ENCODE measurements around the gene NOL4L. TPM values are rescaled to one million over a fixed set of nuclear protein-coding genes. Genes with fewer than 3 reads are reported as not detected.

NOL4L gene
- total and polyA plus RNA-seq, 12 donors: 1.5 to 10.1 (median 5.1) TPM

DNA sequence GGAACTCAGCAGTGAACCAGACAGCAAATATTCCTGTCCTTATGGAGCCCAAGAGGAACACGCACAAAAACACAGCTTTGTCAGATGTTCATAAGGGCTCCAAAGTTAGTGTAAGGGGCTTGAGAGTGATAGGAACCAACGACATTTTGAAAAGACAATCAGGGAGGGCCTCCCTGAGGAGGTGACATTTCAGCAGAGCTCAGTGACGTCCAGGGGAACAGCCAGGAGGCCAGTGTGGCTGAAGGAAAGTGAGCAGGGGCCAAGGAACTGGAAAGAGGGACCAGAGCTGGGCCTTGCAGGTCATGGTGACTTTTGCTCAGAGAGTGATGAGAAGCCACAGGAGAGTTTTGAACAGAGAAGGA is 16.1 kb downstream of the NOL4L start:
- H3K4me1 ChIP-seq: peaks cover 0 to 55% (median 0%) of the 10 kb centered on the region in 9 donors

DNA sequence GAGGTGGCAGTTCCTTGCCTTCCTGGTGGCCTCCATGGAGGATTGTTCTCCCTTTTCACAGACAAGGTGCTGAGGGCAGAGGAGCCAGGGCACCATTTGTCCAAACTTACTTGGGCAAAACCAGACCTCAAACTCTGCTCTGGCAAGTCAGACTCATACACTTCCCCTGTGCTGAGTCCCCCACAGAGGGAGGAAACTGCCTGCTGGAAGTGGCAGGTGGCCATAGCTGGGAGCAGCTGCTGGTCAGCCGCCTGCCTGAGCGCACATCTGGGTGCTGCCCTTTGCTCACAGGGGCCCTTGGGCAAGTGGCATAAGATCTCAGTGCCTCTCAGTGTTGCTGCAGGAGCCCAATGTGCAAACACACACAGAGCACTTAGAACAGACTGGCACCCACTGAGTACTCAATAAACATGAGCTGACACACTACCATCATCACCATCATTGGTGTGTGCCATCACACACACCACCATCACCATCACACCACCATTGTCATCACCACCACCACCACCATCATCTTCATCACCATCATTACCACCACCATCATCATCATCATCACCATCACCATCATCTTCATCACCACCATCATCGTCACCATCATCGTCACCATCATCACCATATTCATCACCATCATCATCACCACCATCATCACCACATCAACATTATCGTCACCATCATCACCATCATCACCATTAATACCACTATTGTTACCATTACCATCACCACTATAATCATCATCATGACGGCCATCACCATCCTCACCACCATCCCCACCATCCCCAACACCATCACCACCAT is 17.6 kb downstream of the NOL4L start:
- WGBS, 2 donors: 91% methylated on average over 6 of the region's 6 CpGs
- no peak for DNase-seq

More for the DNA sequence above, 16.1 kb downstream of the NOL4L start:
- ATAC-seq (no peak), DNase-seq (no peak)
- intact Hi-C loops (cut with DNase I): no loop called here
- no peaks in the 10 kb centered on the region for H3K27me3 ChIP-seq
- TF ChIP-seq, protein P1, sequence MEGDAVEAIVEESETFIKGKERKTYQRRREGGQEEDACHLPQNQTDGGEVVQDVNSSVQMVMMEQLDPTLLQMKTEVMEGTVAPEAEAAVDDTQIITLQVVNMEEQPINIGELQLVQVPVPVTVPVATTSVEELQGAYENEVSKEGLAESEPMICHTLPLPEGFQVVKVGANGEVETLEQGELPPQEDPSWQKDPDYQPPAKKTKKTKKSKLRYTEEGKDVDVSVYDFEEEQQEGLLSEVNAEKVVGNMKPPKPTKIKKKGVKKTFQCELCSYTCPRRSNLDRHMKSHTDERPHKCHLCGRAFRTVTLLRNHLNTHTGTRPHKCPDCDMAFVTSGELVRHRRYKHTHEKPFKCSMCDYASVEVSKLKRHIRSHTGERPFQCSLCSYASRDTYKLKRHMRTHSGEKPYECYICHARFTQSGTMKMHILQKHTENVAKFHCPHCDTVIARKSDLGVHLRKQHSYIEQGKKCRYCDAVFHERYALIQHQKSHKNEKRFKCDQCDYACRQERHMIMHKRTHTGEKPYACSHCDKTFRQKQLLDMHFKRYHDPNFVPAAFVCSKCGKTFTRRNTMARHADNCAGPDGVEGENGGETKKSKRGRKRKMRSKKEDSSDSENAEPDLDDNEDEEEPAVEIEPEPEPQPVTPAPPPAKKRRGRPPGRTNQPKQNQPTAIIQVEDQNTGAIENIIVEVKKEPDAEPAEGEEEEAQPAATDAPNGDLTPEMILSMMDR (IDR thresholded peaks at IDR 0.05): no peak
- WGBS, 2 donors: 81 to 83% methylated on average over 3 of the region's 3 CpGs
- no peaks in the 10 kb centered on the region for H3K36me3 ChIP-seq
- no peak overlapping the region for H3K4me3 ChIP-seq
- no peak overlapping the region for H3K27ac ChIP-seq
- no peaks in the 10 kb centered on the region for H3K9me3 ChIP-seq

DNA sequence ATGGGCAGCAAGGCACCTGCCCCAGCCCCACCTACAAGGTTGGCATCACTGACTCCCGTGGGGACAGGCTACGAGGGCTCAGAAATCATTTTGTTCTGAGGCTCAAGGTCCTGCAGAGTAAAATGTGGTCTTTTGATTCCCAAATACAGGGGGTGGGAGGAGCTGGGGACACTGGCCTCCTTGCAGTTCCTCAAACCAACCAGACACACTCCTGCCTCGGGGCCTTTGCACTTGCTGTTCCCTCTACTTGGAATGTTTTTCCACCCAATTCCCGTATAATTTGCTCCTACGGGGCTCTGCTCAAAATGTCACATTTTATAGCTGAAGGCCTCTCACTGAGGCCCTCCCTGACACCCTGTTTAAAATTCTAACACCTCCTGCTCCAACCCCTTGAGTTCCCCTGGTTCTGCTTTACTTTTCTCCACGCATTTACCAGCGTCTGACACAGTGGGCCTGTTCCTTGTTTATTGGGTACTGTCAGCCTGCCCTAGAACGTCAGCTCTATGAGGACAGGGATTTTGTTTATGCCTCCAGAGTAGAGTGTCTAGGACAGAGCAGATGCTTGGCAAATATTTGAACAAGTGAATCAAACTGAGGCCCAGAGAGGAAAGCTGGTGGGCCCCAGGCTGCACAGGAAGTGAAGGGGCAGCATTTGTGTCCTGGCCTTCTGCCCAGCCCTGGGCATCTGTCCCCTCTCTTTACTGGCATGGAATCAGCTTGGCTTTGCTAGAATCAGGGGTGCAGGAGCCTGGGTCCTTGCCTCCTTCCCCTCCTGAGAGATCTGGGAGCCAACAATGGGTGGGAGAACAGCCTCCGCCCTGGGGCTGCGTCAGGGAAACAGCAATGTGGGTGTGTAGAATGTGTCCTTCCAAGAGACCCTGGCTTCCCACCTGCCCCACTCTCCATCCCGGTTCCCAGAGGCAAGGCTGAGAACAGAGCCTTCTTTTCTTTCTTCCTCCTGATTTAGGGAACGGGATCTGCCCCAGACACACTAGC is 18.5 kb downstream of the NOL4L start:
- Histone ChIP-seq H3K4me1 (peaks cover 0 to 51% (median 0%) of the 10 kb centered on the region in 9 donors), H3K9me3 (no peaks in the 10 kb centered on the region), H3K27ac (no peak overlapping the region), H3K4me3 (no peak overlapping the region), H3K36me3 (no peaks in the 10 kb centered on the region), H3K27me3 (no peaks in the 10 kb centered on the region)
- DNase-seq (no peak), ATAC-seq (no peak)
- WGBS, 2 donors: 89 to 92% methylated on average over 12 of the region's 12 CpGs
- TF ChIP-seq, protein P1 (IDR thresholded peaks at IDR 0.05): no peak
- intact Hi-C loops (cut with DNase I): no loop called here

More for the DNA sequence above, 17.6 kb downstream of the NOL4L start:
- Histone ChIP-seq H3K4me1 (peaks cover 0 to 51% (median 0%) of the 10 kb centered on the region in 9 donors), H3K27me3 (no peaks in the 10 kb centered on the region), H3K36me3 (no peaks in the 10 kb centered on the region), H3K27ac (no peak overlapping the region), H3K4me3 (no peak overlapping the region), H3K9me3 (no peaks in the 10 kb centered on the region)
- TF ChIP-seq, protein P1 (IDR thresholded peaks at IDR 0.05): no peak
- ATAC-seq: no peak
- intact Hi-C loops (cut with DNase I): no loop called here

DNA sequence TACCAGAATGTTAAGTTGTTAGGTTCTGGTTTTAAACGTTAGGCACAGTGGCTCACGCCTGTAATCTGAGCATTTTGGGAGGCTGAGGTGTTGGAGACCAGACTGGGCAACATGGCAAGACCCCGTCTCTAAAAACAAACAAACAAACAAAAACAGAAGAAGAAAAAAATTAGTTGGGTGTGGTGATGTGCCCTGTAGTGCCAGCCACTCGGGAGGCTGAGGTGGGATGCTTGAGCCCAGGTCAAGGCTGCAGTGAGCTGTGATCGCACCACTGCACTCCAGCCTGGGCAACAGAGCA is 19.4 kb downstream of the NOL4L start:
- ATAC-seq (no peak), DNase-seq (no peak)
- H3K4me3 ChIP-seq: no peak overlapping the region
- H3K4me1 ChIP-seq: peaks cover 0 to 43% (median 0%) of the 10 kb centered on the region in 9 donors
- no peaks in the 10 kb centered on the region for H3K36me3 ChIP-seq
- intact Hi-C loops (cut with DNase I): no loop called here
- TF ChIP-seq, protein P1 (IDR thresholded peaks at IDR 0.05): no peak
- H3K27me3 ChIP-seq: no peaks in the 10 kb centered on the region
- no peaks in the 10 kb centered on the region for H3K9me3 ChIP-seq
- 95 to 96% methylated on average over 5 of the region's 5 CpGs for WGBS, 2 donors
- H3K27ac ChIP-seq: no peak overlapping the region
